Measurements from ENCODE around the gene UNKL.

Gene UNKL

DNA sequence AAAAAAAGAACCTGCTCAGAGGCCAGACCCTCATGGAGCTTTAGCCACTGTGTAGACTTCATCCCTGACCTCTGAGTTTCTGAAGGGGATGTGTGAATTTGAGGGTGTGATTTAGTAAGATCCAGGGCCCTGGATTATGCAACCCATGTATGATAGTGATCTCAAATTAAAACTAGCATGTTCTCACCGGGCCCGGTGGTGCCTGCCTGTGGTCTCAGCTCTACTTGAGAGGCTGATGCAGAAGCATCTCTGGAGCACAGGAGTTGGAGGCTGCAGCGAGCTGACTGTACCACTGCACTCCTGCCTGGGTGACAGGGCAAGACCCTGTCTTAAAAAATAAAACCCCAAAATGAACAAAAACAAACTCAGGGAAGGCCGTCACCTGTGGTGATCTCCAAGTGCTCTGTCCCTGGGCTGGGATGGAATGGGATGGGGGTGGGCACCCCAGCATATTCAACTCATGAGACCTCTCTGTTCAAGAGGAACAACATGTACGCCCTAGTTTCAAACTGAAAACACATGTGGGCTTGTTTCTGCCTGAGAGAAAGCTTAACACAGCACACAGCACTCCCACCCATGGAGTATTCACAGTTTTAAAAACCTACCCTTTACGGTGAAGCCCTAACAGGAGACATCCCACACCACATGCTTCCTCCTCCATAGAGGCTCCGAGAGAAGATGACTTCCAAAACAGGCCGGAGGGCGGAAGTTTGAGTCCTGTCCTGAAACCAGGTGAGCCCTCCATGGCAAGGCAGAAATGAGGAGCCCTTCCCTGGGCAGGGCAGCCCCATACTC is 32.7 kb downstream of the UNKL start:
- Histone ChIP-seq H3K36me3 (ENCODE audit: control insufficient read depth, insufficient read depth, low read length) (peaks cover 16% of the 10 kb centered on the region), H3K4me3 (ENCODE audit: extremely low read depth, insufficient read depth, low read length, poor library complexity, severe bottlenecking) (no peak overlapping the region), H3K4me1 (ENCODE audit: control insufficient read depth, insufficient read depth, low read length, poor library complexity, severe bottlenecking) (peaks cover 3% of the 10 kb centered on the region), H3K27ac (ENCODE audit: low read depth, low read length, severe bottlenecking) (no peak overlapping the region), H3K9me3 (ENCODE audit: control insufficient read depth, low read length) (no peaks in the 10 kb centered on the region)
- 90 to 96% methylated on average over 6 to 7 of the region's 9 CpGs for WGBS, 2 experiments (ENCODE audit: insufficient coverage in 2 of 2)

DNA sequence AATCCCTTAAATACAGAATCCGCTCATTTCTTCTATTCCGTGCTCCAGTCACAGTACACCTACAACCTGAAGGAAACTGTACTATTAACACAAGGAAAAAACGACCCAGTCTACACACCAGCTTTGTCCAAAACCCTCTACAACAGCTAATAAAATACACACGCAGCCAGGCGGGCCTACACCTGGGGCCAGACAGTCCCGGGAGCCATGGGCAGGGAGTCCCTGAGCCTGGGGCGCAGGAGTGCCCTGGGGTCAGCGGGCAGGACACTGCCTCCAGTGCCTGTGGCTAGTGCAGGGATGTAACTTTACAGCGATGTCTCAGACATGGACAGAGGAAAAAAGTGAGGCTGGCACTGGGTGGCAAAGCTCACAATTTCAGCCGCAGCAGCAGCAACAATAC is 34.3 kb downstream of the UNKL start:
- 75 to 84% methylated on average over 5 to 7 of the region's 10 CpGs for WGBS, 2 experiments (ENCODE audit: insufficient coverage in 2 of 2)
- Histone ChIP-seq H3K27ac (ENCODE audit: low read depth, low read length, severe bottlenecking) (no peak overlapping the region), H3K36me3 (ENCODE audit: control insufficient read depth, insufficient read depth, low read length) (peaks cover 22% of the 10 kb centered on the region), H3K4me1 (ENCODE audit: control insufficient read depth, insufficient read depth, low read length, poor library complexity, severe bottlenecking) (peaks cover 3% of the 10 kb centered on the region), H3K9me3 (ENCODE audit: control insufficient read depth, low read length) (no peaks in the 10 kb centered on the region), H3K4me3 (ENCODE audit: extremely low read depth, insufficient read depth, low read length, poor library complexity, severe bottlenecking) (peak overlapping the region; percentile 61)

DNA sequence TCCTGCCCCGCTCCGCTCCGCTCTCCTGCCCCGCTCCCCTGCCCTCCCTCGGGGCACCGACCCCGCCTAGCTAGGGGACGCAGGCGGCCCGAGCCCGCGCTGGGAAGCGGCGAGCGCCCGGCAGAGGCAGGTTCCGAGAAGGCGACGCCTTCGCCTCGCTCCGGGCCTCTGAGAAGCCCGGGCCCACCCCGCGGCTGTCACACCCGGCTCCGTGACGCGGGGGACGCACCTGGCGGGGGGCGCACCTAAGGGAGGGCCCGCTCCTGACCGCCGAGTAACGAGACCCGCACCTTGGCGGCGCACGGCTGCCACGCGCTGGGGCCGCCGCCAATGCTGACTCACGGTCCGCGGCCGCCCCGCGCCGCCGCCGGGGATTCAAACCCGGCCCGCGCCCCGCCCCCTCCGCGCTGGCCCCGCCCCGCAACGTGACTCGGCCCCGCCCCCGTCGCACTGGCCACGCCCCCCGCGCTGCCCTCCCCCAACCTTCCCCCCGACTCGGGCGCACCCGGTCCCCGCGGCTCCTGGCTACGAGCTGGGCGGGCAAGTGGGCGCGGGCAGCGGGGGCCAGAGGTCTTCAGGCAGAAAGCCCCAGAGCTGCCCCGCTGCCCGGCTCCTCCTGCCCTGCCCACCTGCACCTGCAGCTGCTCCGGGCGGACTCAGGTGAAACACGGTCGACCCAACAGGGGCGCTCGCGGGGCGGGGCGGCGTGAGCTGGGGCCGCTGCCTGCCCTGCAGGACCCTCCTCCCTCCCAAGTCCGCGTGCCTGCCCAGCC is 35.0 kb downstream of the UNKL start:
- WGBS, 2 experiments (ENCODE audit: insufficient coverage in 2 of 2): 1 to 2% methylated on average over 59 to 60 of the region's 95 CpGs
- peak overlapping the region; percentile 61 for H3K4me3 ChIP-seq (ENCODE audit: extremely low read depth, insufficient read depth, low read length, poor library complexity, severe bottlenecking)
- H3K4me1 ChIP-seq (ENCODE audit: control insufficient read depth, insufficient read depth, low read length, poor library complexity, severe bottlenecking): peaks cover 3% of the 10 kb centered on the region
- H3K27ac ChIP-seq (ENCODE audit: low read depth, low read length, severe bottlenecking): peak overlapping the region; percentile 87
- H3K36me3 ChIP-seq (ENCODE audit: control insufficient read depth, insufficient read depth, low read length): peaks cover 23% of the 10 kb centered on the region
- no peaks in the 10 kb centered on the region for H3K9me3 ChIP-seq (ENCODE audit: control insufficient read depth, low read length)

DNA sequence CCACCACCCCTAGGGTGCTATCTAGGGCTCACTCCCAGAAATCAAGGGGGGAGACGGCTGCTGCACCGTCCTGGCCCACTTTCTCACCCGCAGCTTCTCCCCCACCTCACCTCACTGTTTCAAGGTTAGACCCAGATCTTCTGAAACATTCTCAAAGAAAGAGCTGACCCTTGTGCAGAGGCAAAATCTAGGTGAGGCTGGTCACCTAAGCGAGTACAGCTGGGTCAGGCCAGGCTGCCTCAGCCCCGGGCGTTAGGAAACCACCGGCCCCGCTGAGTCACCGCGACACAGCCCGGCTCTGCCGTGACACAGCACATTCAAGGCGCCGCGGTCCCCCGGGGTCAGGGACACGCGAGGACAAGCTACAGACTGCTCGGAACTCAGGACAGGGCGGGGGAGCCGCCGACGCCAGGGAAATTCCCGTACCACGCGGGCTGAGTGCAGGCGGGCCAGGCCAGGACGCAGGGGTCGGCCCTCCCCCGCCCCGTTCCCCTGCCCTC is 35.6 kb downstream of the UNKL start:
- Histone ChIP-seq H3K4me3 (ENCODE audit: extremely low read depth, insufficient read depth, low read length, poor library complexity, severe bottlenecking) (peak overlapping the region; percentile 61), H3K36me3 (ENCODE audit: control insufficient read depth, insufficient read depth, low read length) (peaks cover 25% of the 10 kb centered on the region), H3K4me1 (ENCODE audit: control insufficient read depth, insufficient read depth, low read length, poor library complexity, severe bottlenecking) (peaks cover 3% of the 10 kb centered on the region), H3K9me3 (ENCODE audit: control insufficient read depth, low read length) (no peaks in the 10 kb centered on the region), H3K27ac (ENCODE audit: low read depth, low read length, severe bottlenecking) (peak overlapping the region; percentile 87)
- 1 to 2% methylated on average over 18 to 24 of the region's 31 CpGs for WGBS, 2 experiments (ENCODE audit: insufficient coverage in 2 of 2)

DNA sequence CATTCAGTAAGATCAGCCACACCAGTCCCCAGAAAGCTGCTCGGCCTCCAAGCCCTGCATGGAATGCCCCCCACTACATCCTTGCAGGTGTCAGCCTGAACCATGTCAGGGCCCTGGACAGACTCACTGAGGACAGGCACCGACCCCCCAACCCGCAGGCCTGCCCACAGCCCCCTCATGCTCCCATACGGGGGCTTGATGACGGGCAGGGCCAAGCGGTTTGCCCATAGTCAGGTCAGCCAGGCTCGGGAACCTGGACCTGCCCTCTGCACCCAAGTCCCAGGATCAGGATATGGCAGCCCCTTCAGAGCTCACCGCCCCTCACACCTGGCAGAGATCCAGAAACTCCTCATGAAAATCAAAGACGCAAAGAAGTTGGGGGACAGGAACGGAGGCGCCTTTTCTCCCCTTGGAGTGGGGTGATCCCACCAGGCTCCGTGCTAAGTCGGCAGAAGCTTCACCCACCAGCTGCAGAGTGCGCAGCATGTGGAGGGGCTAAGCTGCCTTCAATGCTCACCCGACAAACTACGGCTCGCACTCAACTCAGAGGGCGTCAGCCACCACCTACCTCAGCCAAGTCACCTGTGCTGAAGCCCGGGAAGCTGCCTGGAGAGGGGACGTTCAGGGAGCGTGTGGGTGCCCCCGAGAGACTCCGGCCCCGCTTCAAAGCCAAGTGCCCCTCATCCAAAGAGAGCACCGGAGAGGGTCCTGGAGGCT is 36.3 kb downstream of the UNKL start:
- H3K9me3 ChIP-seq (ENCODE audit: control insufficient read depth, low read length): no peaks in the 10 kb centered on the region
- no peak overlapping the region for H3K27ac ChIP-seq (ENCODE audit: low read depth, low read length, severe bottlenecking)
- peaks cover 3% of the 10 kb centered on the region for H3K4me1 ChIP-seq (ENCODE audit: control insufficient read depth, insufficient read depth, low read length, poor library complexity, severe bottlenecking)
- peak overlapping the region; percentile 61 for H3K4me3 ChIP-seq (ENCODE audit: extremely low read depth, insufficient read depth, low read length, poor library complexity, severe bottlenecking)
- WGBS, 2 experiments (ENCODE audit: insufficient coverage in 2 of 2): 59 to 63% methylated on average over 21 to 25 of the region's 25 CpGs
- peaks cover 21% of the 10 kb centered on the region for H3K36me3 ChIP-seq (ENCODE audit: control insufficient read depth, insufficient read depth, low read length)

DNA sequence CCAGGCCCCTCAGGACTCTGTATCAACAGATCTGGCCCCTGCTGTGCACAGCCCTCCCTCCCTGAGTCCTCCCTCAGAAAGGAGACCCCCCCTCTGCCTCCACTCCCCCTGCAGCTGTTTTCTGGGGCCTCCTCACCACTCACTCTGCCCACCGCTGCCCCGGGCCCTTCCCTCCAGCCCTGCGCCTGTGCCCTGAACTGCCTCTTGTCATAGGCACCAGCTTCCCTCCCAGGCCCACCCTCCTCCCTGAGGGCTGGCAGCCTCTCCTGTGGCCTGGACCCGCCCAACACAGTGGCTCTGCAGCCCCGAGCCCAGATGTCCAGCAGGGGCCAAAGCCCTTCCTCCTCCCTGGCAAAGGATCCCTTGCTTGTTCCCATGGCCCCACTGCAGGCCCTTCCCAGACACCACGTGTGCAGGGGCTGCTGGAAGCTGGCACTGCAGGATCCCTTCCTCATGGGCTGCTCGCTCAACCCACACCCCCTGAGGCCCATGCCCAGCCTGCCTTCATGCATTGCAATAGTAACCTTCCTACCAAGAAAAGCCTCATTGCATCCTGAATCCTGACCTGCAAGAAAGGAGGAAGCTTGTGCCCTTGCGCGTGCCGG is 37.0 kb downstream of the UNKL start:
- Histone ChIP-seq H3K9me3 (ENCODE audit: control insufficient read depth, low read length) (no peaks in the 10 kb centered on the region), H3K4me1 (ENCODE audit: control insufficient read depth, insufficient read depth, low read length, poor library complexity, severe bottlenecking) (peaks cover 3% of the 10 kb centered on the region), H3K4me3 (ENCODE audit: extremely low read depth, insufficient read depth, low read length, poor library complexity, severe bottlenecking) (no peak overlapping the region), H3K36me3 (ENCODE audit: control insufficient read depth, insufficient read depth, low read length) (peaks cover 21% of the 10 kb centered on the region), H3K27ac (ENCODE audit: low read depth, low read length, severe bottlenecking) (no peak overlapping the region)
- 88 to 92% methylated on average over 9 to 10 of the region's 10 CpGs for WGBS, 2 experiments (ENCODE audit: insufficient coverage in 2 of 2)

DNA sequence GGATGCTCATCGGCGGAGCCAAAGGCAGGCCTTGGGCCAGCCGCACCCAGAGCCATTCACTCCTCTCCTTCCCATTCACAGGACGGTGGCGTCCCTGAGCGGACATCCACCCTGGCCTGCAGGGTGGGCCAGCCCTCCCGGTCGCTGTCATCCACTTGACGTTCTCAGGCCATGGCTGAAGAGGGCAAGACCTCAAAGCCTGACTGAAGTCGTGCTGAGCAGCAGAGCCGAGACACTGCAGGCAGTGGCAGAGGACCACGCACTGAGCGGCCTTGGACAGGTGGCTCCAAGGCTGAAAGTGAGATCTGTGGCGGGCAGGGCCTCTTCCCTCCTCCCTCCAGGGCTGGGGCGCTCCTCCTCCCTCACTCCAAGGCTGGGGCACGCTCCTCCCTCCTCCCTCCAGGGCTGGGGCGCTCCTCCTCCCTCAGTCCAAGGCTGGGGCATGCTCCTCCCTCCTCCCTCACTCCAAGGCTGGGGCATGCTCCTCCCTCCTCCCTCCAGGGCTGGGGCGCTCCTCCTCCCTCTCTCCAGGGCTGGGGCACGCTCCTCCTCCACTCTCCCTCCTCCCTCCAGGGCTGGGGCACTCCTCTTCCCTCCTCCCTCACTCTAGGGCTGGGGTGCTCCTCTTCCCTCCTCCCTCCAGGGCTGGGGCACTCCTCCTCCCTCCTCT is 38.6 kb downstream of the UNKL start:
- 94 to 96% methylated on average over 18 to 19 of the region's 19 CpGs for WGBS, 2 experiments (ENCODE audit: insufficient coverage in 2 of 2)
- Histone ChIP-seq H3K9me3 (ENCODE audit: control insufficient read depth, low read length) (no peaks in the 10 kb centered on the region), H3K36me3 (ENCODE audit: control insufficient read depth, insufficient read depth, low read length) (peaks cover 21% of the 10 kb centered on the region), H3K4me1 (ENCODE audit: control insufficient read depth, insufficient read depth, low read length, poor library complexity, severe bottlenecking) (peaks cover 3% of the 10 kb centered on the region), H3K4me3 (ENCODE audit: extremely low read depth, insufficient read depth, low read length, poor library complexity, severe bottlenecking) (no peak overlapping the region), H3K27ac (ENCODE audit: low read depth, low read length, severe bottlenecking) (no peak overlapping the region)

DNA sequence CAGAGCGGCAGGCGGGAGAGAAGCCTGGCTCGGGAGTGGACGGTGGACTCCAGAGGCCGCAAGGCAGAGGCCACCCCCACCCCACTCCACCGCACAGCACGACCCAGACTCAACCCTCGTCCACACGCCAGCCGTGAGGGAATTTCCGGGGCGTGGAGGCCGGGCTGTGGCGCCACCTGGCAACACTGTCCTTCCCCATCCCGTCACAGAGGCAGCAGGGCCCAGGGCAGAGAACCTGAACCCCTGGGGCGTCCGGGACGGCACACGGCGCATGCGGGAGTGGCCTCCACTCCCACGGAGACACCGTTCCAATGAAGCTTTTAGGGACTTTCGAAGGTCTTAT is 39.2 kb downstream of the UNKL start:
- no peaks in the 10 kb centered on the region for H3K9me3 ChIP-seq (ENCODE audit: control insufficient read depth, low read length)
- peaks cover 3% of the 10 kb centered on the region for H3K4me1 ChIP-seq (ENCODE audit: control insufficient read depth, insufficient read depth, low read length, poor library complexity, severe bottlenecking)
- peaks cover 21% of the 10 kb centered on the region for H3K36me3 ChIP-seq (ENCODE audit: control insufficient read depth, insufficient read depth, low read length)
- 97 to 98% methylated on average over 21 of the region's 24 CpGs for WGBS, 2 experiments (ENCODE audit: insufficient coverage in 2 of 2)
- no peak overlapping the region for H3K4me3 ChIP-seq (ENCODE audit: extremely low read depth, insufficient read depth, low read length, poor library complexity, severe bottlenecking)
- H3K27ac ChIP-seq (ENCODE audit: low read depth, low read length, severe bottlenecking): no peak overlapping the region

DNA sequence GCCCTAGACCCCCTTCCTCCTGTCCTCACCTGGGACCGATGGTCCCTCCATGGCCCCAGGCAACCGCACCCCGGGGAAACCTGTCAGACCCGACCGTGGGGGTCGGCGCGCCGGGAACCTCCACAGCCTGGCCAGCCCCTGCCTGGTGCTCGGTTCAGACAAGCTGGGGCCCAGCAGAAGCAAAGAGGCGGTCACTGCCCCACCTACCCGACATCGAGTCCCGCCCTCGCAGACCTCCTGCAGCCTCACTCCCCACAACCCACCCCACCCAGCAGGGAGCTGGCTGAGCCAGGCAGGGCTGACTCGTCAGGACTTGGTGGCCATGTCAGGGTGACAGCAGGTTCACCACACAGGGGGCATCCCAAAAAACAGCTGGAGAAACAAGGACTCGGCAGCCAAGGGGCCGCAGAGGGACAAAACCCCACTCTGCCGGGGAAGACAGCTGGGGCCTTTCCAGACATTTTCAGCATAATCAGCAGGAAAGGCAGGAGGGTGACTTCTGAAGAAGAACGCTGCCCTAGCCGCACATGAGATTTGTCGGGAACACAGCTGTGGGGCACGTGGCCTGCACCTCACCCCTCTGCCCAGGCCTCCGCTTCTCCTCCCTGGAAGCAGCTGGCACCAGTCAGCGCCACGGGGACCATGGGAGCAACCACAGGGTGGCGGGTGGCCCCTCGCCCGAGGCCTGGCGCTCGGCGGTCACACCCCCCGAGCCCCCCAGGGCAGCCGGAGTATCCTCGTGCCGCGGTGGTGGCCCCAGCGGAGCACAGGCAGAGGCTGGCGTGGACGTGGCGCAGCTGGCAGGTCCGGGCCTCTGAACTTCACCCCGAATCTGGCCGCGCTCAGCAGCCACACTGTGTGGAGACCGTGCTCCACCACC is 39.8 kb downstream of the UNKL start:
- no peak overlapping the region for H3K4me3 ChIP-seq (ENCODE audit: extremely low read depth, insufficient read depth, low read length, poor library complexity, severe bottlenecking)
- H3K9me3 ChIP-seq (ENCODE audit: control insufficient read depth, low read length): no peaks in the 10 kb centered on the region
- H3K27ac ChIP-seq (ENCODE audit: low read depth, low read length, severe bottlenecking): no peak overlapping the region
- H3K4me1 ChIP-seq (ENCODE audit: control insufficient read depth, insufficient read depth, low read length, poor library complexity, severe bottlenecking): no peaks in the 10 kb centered on the region
- 95 to 96% methylated on average over 39 to 44 of the region's 46 CpGs for WGBS, 2 experiments (ENCODE audit: insufficient coverage in 2 of 2)
- peaks cover 24% of the 10 kb centered on the region for H3K36me3 ChIP-seq (ENCODE audit: control insufficient read depth, insufficient read depth, low read length)

Measured in mesodermal cell (in vitro differentiated cells).